Endodermal cell (in vitro differentiated cells): ENCODE results near the gene USP6NL. TPM values are rescaled to one million over a fixed set of nuclear protein-coding genes. Genes with fewer than 3 reads are reported as not detected.

ENCODE experiments used
- DNase-seq: peaks from one replicate; pipeline ENCODE4 v3.0.0-alpha.2; 2017
- H3K27ac ChIP-seq: 2 replicates; pipeline ENCODE4 v1.5.1; 2013; ENCODE audit warnings: mild to moderate bottlenecking, low read depth, low read length, moderate library complexity
- H3K27me3 ChIP-seq: 2 replicates; pipeline ENCODE4 v1.6.1; 2013; ENCODE audit warnings: mild to moderate bottlenecking, low read length, moderate library complexity; ENCODE audit not compliant: insufficient read depth, control insufficient read depth, poor library complexity, severe bottlenecking
- H3K36me3 ChIP-seq: 2 replicates; pipeline ENCODE4 v1.7.0; 2013; ENCODE audit warnings: mild to moderate bottlenecking, low read length, moderate library complexity; ENCODE audit not compliant: control insufficient read depth, insufficient read depth
- H3K4me1 ChIP-seq: one replicate; pipeline ENCODE4 v1.7.0; 2013; ENCODE audit warnings: low read length; ENCODE audit not compliant: control insufficient read depth, insufficient read depth
- H3K4me3 ChIP-seq: 2 replicates; pipeline ENCODE4 v1.5.1; 2013; ENCODE audit warnings: mild to moderate bottlenecking, low read length, moderate library complexity
- H3K9ac ChIP-seq: 2 replicates; pipeline ENCODE4 v1.6.1; 2013; ENCODE audit warnings: mild to moderate bottlenecking, low read length, moderate library complexity; ENCODE audit not compliant: poor library complexity, severe bottlenecking; ENCODE audit errors: extremely low read depth
- H3K9me3 ChIP-seq: 2 replicates; pipeline ENCODE4 v1.6.1; 2013; ENCODE audit warnings: mild to moderate bottlenecking, low read length, moderate library complexity; ENCODE audit not compliant: control insufficient read depth
- H3K27ac Mint-ChIP-seq: 2 replicates; pipeline ENCODE4 v1.8.0; 2020; ENCODE audit warnings: mixed read lengths
- H3K27me3 Mint-ChIP-seq: 2 replicates; pipeline ENCODE4 v1.8.0; 2021; ENCODE audit warnings: mild to moderate bottlenecking, mixed read lengths; ENCODE audit not compliant: insufficient read depth
- H3K36me3 Mint-ChIP-seq: 2 replicates; pipeline ENCODE4 v1.8.0; 2020; ENCODE audit warnings: low read depth, mixed read lengths
- H3K4me1 Mint-ChIP-seq: 2 replicates; pipeline ENCODE4 v1.8.0; 2020; ENCODE audit warnings: mixed read lengths
- H3K4me3 Mint-ChIP-seq: 2 replicates; pipeline ENCODE4 v1.8.0; 2020; ENCODE audit warnings: mild to moderate bottlenecking, moderate library complexity, mixed read lengths
- H3K9me3 Mint-ChIP-seq: 2 replicates; pipeline ENCODE4 v1.8.0; 2020; ENCODE audit warnings: mild to moderate bottlenecking, mixed read lengths
- WGBS, 2 experiments: methylation state at CpG; one replicate each; pipeline versions ENCODE4 v1.1.5 to v1.1.7; 2013; ENCODE audit warnings: missing lambda C conversion rate in 2 of 2, mixed read lengths in 1 of 2; ENCODE audit not compliant: insufficient coverage in 1 of 2, insufficient read length in 1 of 2; 5-methylcytosine and 5-hydroxymethylcytosine counted together
- total RNA-seq, 2 donors: library from RNA; stranded (reverse); fragmentation: NEBNext Ultra II Directional in 1 of 2; extraction: Animal tissue kit (Norgen Biotek cat#: 25700) in 1 of 2; gene quantifications; 2 replicates in 1 of 2; 3 replicates in 1 of 2; pipeline ENCODE4 v1.2.1, GENCODE V29; 2021
- TF ChIP-seq, protein P1 (sequence below): fragments of 200-600 bp; sonication (generic); conservative IDR thresholded peaks from 2 replicates; pipeline ENCODE4 v1.5.0; 2021; ENCODE audit warnings: antibody characterized with exemption, mild to moderate bottlenecking

Gene USP6NL
- total RNA-seq, 2 donors from 2014 or later = 20.6 to 22.9 TPM

- H3K9me3 Mint-ChIP-seq = peaks cover 4% of the 10 kb centered on the region
- peaks cover 7% of the 10 kb centered on the region for H3K9me3 ChIP-seq
- H3K36me3 ChIP-seq = peaks cover 3% of the 10 kb centered on the region
- H3K4me1 Mint-ChIP-seq = peaks cover 19% of the 10 kb centered on the region
- TF ChIP-seq, protein P1, sequence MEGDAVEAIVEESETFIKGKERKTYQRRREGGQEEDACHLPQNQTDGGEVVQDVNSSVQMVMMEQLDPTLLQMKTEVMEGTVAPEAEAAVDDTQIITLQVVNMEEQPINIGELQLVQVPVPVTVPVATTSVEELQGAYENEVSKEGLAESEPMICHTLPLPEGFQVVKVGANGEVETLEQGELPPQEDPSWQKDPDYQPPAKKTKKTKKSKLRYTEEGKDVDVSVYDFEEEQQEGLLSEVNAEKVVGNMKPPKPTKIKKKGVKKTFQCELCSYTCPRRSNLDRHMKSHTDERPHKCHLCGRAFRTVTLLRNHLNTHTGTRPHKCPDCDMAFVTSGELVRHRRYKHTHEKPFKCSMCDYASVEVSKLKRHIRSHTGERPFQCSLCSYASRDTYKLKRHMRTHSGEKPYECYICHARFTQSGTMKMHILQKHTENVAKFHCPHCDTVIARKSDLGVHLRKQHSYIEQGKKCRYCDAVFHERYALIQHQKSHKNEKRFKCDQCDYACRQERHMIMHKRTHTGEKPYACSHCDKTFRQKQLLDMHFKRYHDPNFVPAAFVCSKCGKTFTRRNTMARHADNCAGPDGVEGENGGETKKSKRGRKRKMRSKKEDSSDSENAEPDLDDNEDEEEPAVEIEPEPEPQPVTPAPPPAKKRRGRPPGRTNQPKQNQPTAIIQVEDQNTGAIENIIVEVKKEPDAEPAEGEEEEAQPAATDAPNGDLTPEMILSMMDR = no peak
- H3K36me3 Mint-ChIP-seq = peaks cover 10% of the 10 kb centered on the region
- H3K27ac Mint-ChIP-seq = no peak overlapping the region
- H3K4me3 ChIP-seq = no peak overlapping the region
- no peaks in the 10 kb centered on the region for H3K27me3 Mint-ChIP-seq
- no peak for DNase-seq
- H3K27ac ChIP-seq = no peak overlapping the region
- no peaks in the 10 kb centered on the region for H3K4me1 ChIP-seq
- 94% methylated on average over 2 of the region's 2 CpGs; no CpG with 5 or more reads in 1 of the 2 experiments for WGBS, 2 experiments
- no peaks in the 10 kb centered on the region for H3K27me3 ChIP-seq
- no peak overlapping the region for H3K4me3 Mint-ChIP-seq
- no peak overlapping the region for H3K9ac ChIP-seq
Measured at GRCh38 chr10:11578802-11579255, 32.6 kb downstream of the USP6NL start.

- WGBS, 2 experiments = 95 to 100% methylated on average over 4 to 5 of the region's 6 CpGs
- TF ChIP-seq, protein P1 = no peak
- H3K36me3 Mint-ChIP-seq = peaks cover 4% of the 10 kb centered on the region
Measured at GRCh38 chr10:11576092-11576809, 35.2 kb downstream of the USP6NL start.

GRCh38 chr10:11573497-11573896 is 38.0 kb downstream of the USP6NL start:
- Histone ChIP-seq H3K36me3 (no peaks in the 10 kb centered on the region), H3K4me1 (peaks cover 7% of the 10 kb centered on the region), H3K27ac (no peak overlapping the region), H3K9ac (no peak overlapping the region), H3K4me3 (no peak overlapping the region), H3K27me3 (no peaks in the 10 kb centered on the region), H3K9me3 (peaks cover 7% of the 10 kb centered on the region)
- WGBS, 2 experiments = 58 to 71% methylated on average over 2 to 3 of the region's 3 CpGs
- no peak for DNase-seq
- Mint-ChIP-seq H3K27me3 (no peaks in the 10 kb centered on the region), H3K4me3 (no peak overlapping the region), H3K36me3 (no peaks in the 10 kb centered on the region), H3K27ac (no peak overlapping the region), H3K4me1 (peaks cover 29% of the 10 kb centered on the region), H3K9me3 (peaks cover 1% of the 10 kb centered on the region)
- TF ChIP-seq, protein P1 = no peak

More at GRCh38 chr10:11576092-11576809, 35.2 kb downstream of the USP6NL start:
- Mint-ChIP-seq H3K4me1 (peaks cover 25% of the 10 kb centered on the region), H3K27ac (no peak overlapping the region), H3K27me3 (no peaks in the 10 kb centered on the region), H3K9me3 (peaks cover 1% of the 10 kb centered on the region), H3K4me3 (no peak overlapping the region)
- no peak overlapping the region for H3K9ac ChIP-seq
- no peak overlapping the region for H3K4me3 ChIP-seq
- no peaks in the 10 kb centered on the region for H3K36me3 ChIP-seq
- H3K4me1 ChIP-seq = peaks cover 7% of the 10 kb centered on the region
- H3K9me3 ChIP-seq = peaks cover 7% of the 10 kb centered on the region
- H3K27ac ChIP-seq = no peak overlapping the region
- DNase-seq = no peak
- H3K27me3 ChIP-seq = no peaks in the 10 kb centered on the region
